HepG2 (cell line): ENCODE measurements around the gene GRIK4. TPM values are rescaled to one million over a fixed set of nuclear protein-coding genes. Genes with fewer than 3 reads are reported as not detected.

Experiments
- ATAC-seq: fragments of 200-7000 bp; cut with Tn5 transposase; 3 replicates; pipeline ENCODE4 v1.9.1; 2020; ENCODE audit warnings: mild to moderate bottlenecking, moderate library complexity
- BruUV-seq: library from RNA; stranded (reverse); fragments of 400-500 nt; replicated peaks from 2 replicates; lab custom pipeline; 2021; lab: Mats Ljungman, UMichigan
- CTCF ChIA-PET: fragments of 300-600 bp; formaldehyde crosslinking; extraction: SDS; loops from one replicate; lab custom pipeline; 2021; ENCODE audit warnings: low total read pairs, inconsistent platforms, low intra/inter-chr PET ratio; lab: Yijun Ruan, JAX
- POLR2A ChIA-PET: fragments of 350-600 bp; sonication (Branson Sonifier 250); formaldehyde crosslinking; loops from one replicate; lab custom pipeline; 2020; ENCODE audit warnings: antibody characterized with exemption, inconsistent platforms; lab: Yijun Ruan, JAX
- DNase-seq: peaks from one replicate; pipeline ENCODE4 v3.0.0-alpha.2; 2015; ENCODE audit warnings: low spot score
- FAIRE-seq: peaks from 3 replicates; lab custom pipeline; 2011; peaks lifted over from hg19 to GRCh38; lab: Jason Lieb, UNC
- H2AFZ ChIP-seq: one replicate; pipeline ENCODE4 v1.6.1; 2011; ENCODE audit warnings: low read length, inconsistent platforms
- H3K27ac ChIP-seq: fragments of 300-600 bp; 3 replicates; pipeline ENCODE4 v1.8.0; 2011; ENCODE audit warnings: mixed run types, mild to moderate bottlenecking, mixed read lengths, low read length, inconsistent platforms; ENCODE audit not compliant: insufficient read depth; ENCODE audit errors: extremely low read length
- H3K27me3 ChIP-seq, 2 experiments: fragments of 200-600 bp in 1 of 2; 2 replicates in 1 of 2; 3 replicates in 1 of 2; pipeline versions ENCODE4 v1.6.0 to v1.8.0; 2011; ENCODE audit warnings: low read length in 2 of 2, mild to moderate bottlenecking in 2 of 2, moderate library complexity in 2 of 2, inconsistent platforms in 1 of 2; ENCODE audit not compliant: insufficient read depth in 2 of 2, control insufficient read depth in 1 of 2
- H3K36me3 ChIP-seq, 2 experiments: fragments of 200-600 bp in 1 of 2; replicated peaks in 1 of 2; 2 replicates in 1 of 2; 3 replicates in 1 of 2; pipeline versions ENCODE4 v1.5.1 to v1.8.0; 2011; ENCODE audit warnings: low read length in 2 of 2, inconsistent platforms in 1 of 2; ENCODE audit not compliant: insufficient read depth in 2 of 2, control insufficient read depth in 1 of 2
- H3K4me1 ChIP-seq: 2 replicates; pipeline ENCODE4 v1.5.1; 2012; ENCODE audit warnings: low read length, inconsistent platforms; ENCODE audit not compliant: insufficient read depth
- H3K4me2 ChIP-seq: 2 replicates; pipeline ENCODE4 v1.6.0; 2011; ENCODE audit warnings: low read depth, low read length, inconsistent platforms
- H3K4me3 ChIP-seq, 3 experiments: fragments of 200-600 bp in 1 of 3; sonication (generic), shearing (Covaris generic) in 1 of 3; replicated peaks in 1 of 3; 2 replicates each; pipeline ENCODE4 v1.5.1; 2011 to 2016; ENCODE audit warnings: low read length in 3 of 3, inconsistent platforms in 2 of 3, low read depth in 2 of 3, mild to moderate bottlenecking in 2 of 3, control low read depth in 1 of 3, mixed read lengths in 1 of 3; ENCODE audit not compliant: insufficient read depth in 1 of 3
- H3K79me2 ChIP-seq: one replicate; pipeline ENCODE4 v1.6.1; 2011; ENCODE audit warnings: low read length, inconsistent platforms; ENCODE audit not compliant: insufficient read depth
- H3K9ac ChIP-seq: 2 replicates; pipeline ENCODE4 v1.6.0; 2011; ENCODE audit warnings: mild to moderate bottlenecking, low read depth, low read length, inconsistent platforms; ENCODE audit not compliant: insufficient read depth
- H3K9me3 ChIP-seq: 2 replicates; pipeline ENCODE4 v1.5.1; 2012; ENCODE audit warnings: mild to moderate bottlenecking, low read length
- H4K20me1 ChIP-seq: 2 replicates; pipeline ENCODE4 v1.6.0; 2011; ENCODE audit warnings: inconsistent platforms, mild to moderate bottlenecking, low read length, moderate library complexity; ENCODE audit not compliant: insufficient read depth
- ELF3 ChIP-seq: IDR thresholded peaks from 2 replicates; pipeline ENCODE4 v1.6.1; 2016; ENCODE audit warnings: missing genetic modification reagents, missing compliant biosample characterization
- ETS1 ChIP-seq: sonication (generic); formaldehyde crosslinking; IDR thresholded peaks from 2 replicates; pipeline ENCODE4 v1.4.0; 2020; ENCODE audit warnings: missing genetic modification reagents
- FOXA1 ChIP-seq, 2 experiments: fragments of 450-650 bp in 1 of 2; sonication (generic) in 1 of 2; formaldehyde crosslinking in 1 of 2; IDR thresholded peaks; 2 replicates each; pipeline versions ENCODE4 v1.4.0 to v1.6.1; 2016 to 2020; ENCODE audit warnings: missing genetic modification reagents in 1 of 2
- HNF1B ChIP-seq: sonication (generic); formaldehyde crosslinking; IDR thresholded peaks from 2 replicates; pipeline ENCODE4 v1.5.1; 2020; ENCODE audit warnings: mild to moderate bottlenecking, moderate library complexity, missing genetic modification reagents
- MTF1 ChIP-seq: sonication (generic); formaldehyde crosslinking; IDR thresholded peaks from 2 replicates; pipeline ENCODE4 v1.5.0; 2020; ENCODE audit warnings: missing genetic modification reagents
- TCF7 ChIP-seq: sonication (generic); IDR thresholded peaks from 2 replicates; pipeline ENCODE4 v1.6.1; 2016; ENCODE audit warnings: antibody characterized with exemption, low read depth
- ZNF564 ChIP-seq: sonication (generic); formaldehyde crosslinking; IDR thresholded peaks from 2 replicates; pipeline ENCODE4 v1.8.1; 2023; ENCODE audit warnings: mild to moderate bottlenecking, missing genetic modification reagents
- WGBS: methylation state at CpG from one replicate; pipeline ENCODE4 v1.1.6; 2017; ENCODE audit warnings: low lambda C conversion rate; 5-methylcytosine and 5-hydroxymethylcytosine counted together
- in situ Hi-C: cut with HindIII; loops from 2 replicates; pipeline ENCODE4 v1.10.0; 2017; ENCODE audit warnings: low pct_unique_long_range_greater_than_20kb; ENCODE audit not compliant: extremely low pct_ligation_motif_present
- intact Hi-C: fragments of 100-400 bp; cut with micrococcal nuclease; formaldehyde crosslinking; loops from one replicate; pipeline ENCODE4 v1.10.0; 2022; ENCODE audit not compliant: unreplicated experiment
- polyA plus RNA-seq, 8 experiments: library from polyadenylated mRNA; depleted of rRNA in 3 of 8; stranded (reverse) in 7 of 8; unstranded in 1 of 8; fragments of >200 nt; fragmentation: Illumina TruSeq in 4 of 8; extraction: Trizol in 4 of 8; gene quantifications; 2 replicates each; pipeline versions ENCODE4 v1.2.1 to v1.2.3, GENCODE V29; 2011 to 2016; ENCODE audit warnings: low read depth in 4 of 8, missing spikeins in 1 of 8, mixed read lengths in 1 of 8; ENCODE audit not compliant: insufficient read depth in 1 of 8
- total RNA-seq, 5 experiments: library from RNA; depleted of rRNA; stranded (reverse); fragments of >200 nt; fragmentation: Illumina TruSeq; extraction: Trizol; gene quantifications; 2 replicates each; pipeline ENCODE4 v1.2.3, GENCODE V29; 2016; ENCODE audit warnings: low read depth in 1 of 5
- TF ChIP-seq, protein P1 (sequence below): sonication (generic); formaldehyde crosslinking; IDR thresholded peaks from 2 replicates; pipeline ENCODE4 v1.4.0; 2020; ENCODE audit warnings: mild to moderate bottlenecking, missing genetic modification reagents

Gene GRIK4
- total and polyA plus RNA-seq, 2 of the 13 experiments (the other 11 are each of a cell fraction or from before 2014, with no cell fraction given): 0.04 to 0.07 TPM

GRCh38 chr11:120563703-120564572, 52.4 kb downstream of the GRIK4 start:
- no peaks in the 10 kb centered on the region for H3K4me1 ChIP-seq
- H3K4me2 ChIP-seq: no peak overlapping the region
- WGBS: 70% methylated on average over 24 of the region's 53 CpGs
- in situ Hi-C loops: no loop called here
- H3K9me3 ChIP-seq: no peaks in the 10 kb centered on the region
- no peaks in the 10 kb centered on the region for H3K36me3 ChIP-seq
- no peak overlapping the region for H2AFZ ChIP-seq
- POLR2A ChIA-PET: no interaction called here
- no peak overlapping the region for H3K4me3 ChIP-seq
- intact Hi-C loops: no loop called here
- FAIRE-seq: no peak
- TF ChIP-seq, protein P1, sequence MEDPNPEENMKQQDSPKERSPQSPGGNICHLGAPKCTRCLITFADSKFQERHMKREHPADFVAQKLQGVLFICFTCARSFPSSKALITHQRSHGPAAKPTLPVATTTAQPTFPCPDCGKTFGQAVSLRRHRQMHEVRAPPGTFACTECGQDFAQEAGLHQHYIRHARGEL (CRISPR knock-in tag): no peak
- TF ChIP-seq ETS1 (CRISPR knock-in tag) (no peak), ZNF564 (CRISPR knock-in tag) (no peak)
- no peak for ATAC-seq
- no peak for DNase-seq
- H3K27me3 ChIP-seq: peaks cover 6 to 30% of the 10 kb centered on the region in 2 experiments; a peak in 4 of 5 replicates
- H3K27ac ChIP-seq: no peak overlapping the region
- no peak overlapping the region for H3K9ac ChIP-seq
- CTCF ChIA-PET: no interaction called here
- no peaks in the 10 kb centered on the region for H3K79me2 ChIP-seq
- no TSS peak for BruUV-seq
- H4K20me1 ChIP-seq: no peaks in the 10 kb centered on the region

- intact Hi-C loops: no loop called here
- Histone ChIP-seq H3K79me2 (no peaks in the 10 kb centered on the region), H3K4me1 (peaks cover 4% of the 10 kb centered on the region; the same call in 1 of the 2 replicates), H3K4me2 (no peak overlapping the region), H2AFZ (no peak overlapping the region), H3K4me3 (no peak overlapping the region), H3K36me3 (no peaks in the 10 kb centered on the region), H3K27me3 (peaks cover 5 to 25% of the 10 kb centered on the region in 2 experiments; a peak in 4 of 5 replicates), H3K9ac (no peak overlapping the region), H3K9me3 (no peaks in the 10 kb centered on the region), H4K20me1 (no peaks in the 10 kb centered on the region), H3K27ac (no peak overlapping the region)
- TF ChIP-seq TCF7 (no peak), FOXA1 (IDR thresholded peaks at IDR 0.05) (no peak), FOXA1 (CRISPR knock-in tag; IDR thresholded peaks at IDR 0.05) (no peak), MTF1 (no peak), HNF1B (CRISPR knock-in tag) (no peak), ELF3 (CRISPR knock-in tag) (no peak)
- FAIRE-seq: no peak
- no peak for ATAC-seq
- in situ Hi-C loops: no loop called here
- DNase-seq: no peak
- ChIA-PET POLR2A (no interaction called here), CTCF (no interaction called here)
- no TSS peak for BruUV-seq
- 74% methylated on average over 28 of the region's 75 CpGs for WGBS
Measured at GRCh38 chr11:120564573-120565311, 53.2 kb downstream of the GRIK4 start.
